ENCODE results near the gene CDH22.

Gene CDH22

GRCh38 chr20:46308258-46309157 is at the start of gene CDH22:
Gene CDH22, minus strand, starts transcription at chr20:46308498. Its CDS starts 57,204 bp downstream, at chr20:46251294.
- DNase-seq: peak; percentile 15 to 22

- no peak for DNase-seq
Measured at GRCh38 chr20:46357030-46357514, 48.8 kb upstream of the CDH22 start.

GRCh38 chr20:46356195-46357029 is 48.1 kb upstream of the CDH22 start:
- DNase-seq: no peak

GRCh38 chr20:46355778-46356177 is 47.5 kb upstream of the CDH22 start:
- DNase-seq: no peak

GRCh38 chr20:46354920-46355654 is 46.8 kb upstream of the CDH22 start:
- DNase-seq: no peak

- no peak for DNase-seq
Measured at GRCh38 chr20:46354207-46354555, 45.9 kb upstream of the CDH22 start.

GRCh38 chr20:46353500-46354206 is 45.4 kb upstream of the CDH22 start:
- DNase-seq: no peak

- no peak for DNase-seq
Measured at GRCh38 chr20:46352370-46352938, 44.2 kb upstream of the CDH22 start.

GRCh38 chr20:46351357-46352058 is 43.2 kb upstream of the CDH22 start:
- no peak for DNase-seq

- no peak for DNase-seq
Measured at GRCh38 chr20:46350986-46351267, 42.6 kb upstream of the CDH22 start.

GRCh38 chr20:46350201-46350985 is 42.1 kb upstream of the CDH22 start:
- no peak for DNase-seq

GRCh38 chr20:46349742-46350056 is 41.4 kb upstream of the CDH22 start:
- no peak for DNase-seq

GRCh38 chr20:46349035-46349741 is 40.9 kb upstream of the CDH22 start:
- peak; percentile 48 to 54 for DNase-seq

GRCh38 chr20:46347841-46348803 is 39.8 kb upstream of the CDH22 start:
- DNase-seq: no peak

GRCh38 chr20:46346770-46347169 is 38.5 kb upstream of the CDH22 start:
- no peak for DNase-seq

GRCh38 chr20:46344488-46345162 is 36.3 kb upstream of the CDH22 start:
- DNase-seq: no peak

- no peak for DNase-seq
Measured at GRCh38 chr20:46343975-46344357, 35.7 kb upstream of the CDH22 start.

- DNase-seq: no peak
Measured at GRCh38 chr20:46343348-46343974, 35.2 kb upstream of the CDH22 start.

Measured in stimulated activated CD4-positive, alpha-beta T cell treated with anti-CD3 and anti-CD28 coated beads, Interleukin-2, amount 100 ng/mL, for 48 hours (primary cell).